IPS-18c (cell line): ENCODE data around the gene GRM8.

Experiments used
- H3K4me3 ChIP-seq: 2 replicates; pipeline ENCODE4 v1.7.0; 2013; ENCODE audit warnings: low read depth, mild to moderate bottlenecking, low read length, moderate library complexity; ENCODE audit not compliant: insufficient read depth
- H3K9me3 ChIP-seq: one replicate; pipeline ENCODE4 v1.6.1; 2013; ENCODE audit warnings: mild to moderate bottlenecking, low read length, moderate library complexity; ENCODE audit not compliant: control insufficient read depth, insufficient read depth

GRM8 gene

DNA sequence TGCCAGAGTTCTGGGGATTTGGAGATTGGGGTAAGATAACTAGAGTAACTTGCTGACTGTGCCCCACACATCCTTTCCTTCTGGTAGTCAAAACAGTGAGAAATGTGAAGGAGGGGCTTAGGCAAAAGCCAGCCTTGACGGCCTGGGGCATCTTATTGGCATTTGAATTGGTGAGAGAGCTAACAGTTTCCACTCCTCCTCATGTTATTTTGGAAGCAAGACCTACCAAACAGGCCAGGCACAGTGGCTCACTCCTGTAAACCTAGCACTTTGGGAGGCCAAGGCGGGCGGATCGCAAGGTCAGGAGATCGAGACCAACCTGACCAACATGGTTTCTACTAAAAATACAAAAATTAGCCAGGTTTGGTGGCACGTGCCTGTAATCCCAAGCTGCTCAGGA, 596.6 kb downstream of the GRM8 start:
- H3K9me3 ChIP-seq = no peaks in the 10 kb centered on the region

DNA sequence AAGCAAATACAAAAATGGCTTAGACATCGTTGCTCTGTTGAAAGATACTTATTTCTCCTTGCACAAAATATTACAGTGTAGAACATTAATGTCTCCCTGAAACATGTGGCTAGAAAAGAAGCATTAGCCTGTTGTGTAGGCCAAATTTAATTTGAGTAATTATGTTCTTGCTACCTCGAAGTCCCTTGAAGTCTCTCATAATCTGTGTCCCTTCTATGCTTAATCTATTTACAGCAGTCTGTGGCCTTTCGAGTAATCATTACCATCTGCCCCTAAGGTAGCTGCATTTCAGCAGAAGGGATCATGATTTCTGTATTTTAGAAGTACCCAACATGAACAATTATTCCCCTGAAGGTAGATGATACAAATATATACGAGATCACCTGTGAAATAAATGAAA, 615.2 kb downstream of the GRM8 start:
- H3K9me3 ChIP-seq = no peaks in the 10 kb centered on the region
- no peak overlapping the region for H3K4me3 ChIP-seq

More for the DNA sequence above, 596.6 kb downstream of the GRM8 start:
- no peak overlapping the region for H3K4me3 ChIP-seq

DNA sequence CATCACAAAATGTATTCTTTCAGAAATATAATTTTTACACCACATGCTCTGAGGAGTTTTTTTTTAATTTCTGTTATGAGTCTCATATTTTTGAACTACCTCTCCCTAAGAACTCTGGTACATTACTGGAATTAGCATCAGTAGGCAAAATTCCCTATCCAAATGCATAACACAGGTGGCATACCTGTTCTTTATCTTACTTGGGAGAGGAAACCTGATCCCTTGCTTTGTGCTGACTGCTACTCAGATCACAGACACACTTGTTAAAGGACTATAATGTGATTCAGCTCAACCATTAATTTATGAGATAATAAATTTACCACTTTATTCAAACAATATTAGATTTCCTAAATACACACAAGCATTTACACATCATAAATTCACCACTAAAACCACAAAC, 617.2 kb downstream of the GRM8 start:
- Histone ChIP-seq H3K4me3 (no peak overlapping the region), H3K9me3 (no peaks in the 10 kb centered on the region)

DNA sequence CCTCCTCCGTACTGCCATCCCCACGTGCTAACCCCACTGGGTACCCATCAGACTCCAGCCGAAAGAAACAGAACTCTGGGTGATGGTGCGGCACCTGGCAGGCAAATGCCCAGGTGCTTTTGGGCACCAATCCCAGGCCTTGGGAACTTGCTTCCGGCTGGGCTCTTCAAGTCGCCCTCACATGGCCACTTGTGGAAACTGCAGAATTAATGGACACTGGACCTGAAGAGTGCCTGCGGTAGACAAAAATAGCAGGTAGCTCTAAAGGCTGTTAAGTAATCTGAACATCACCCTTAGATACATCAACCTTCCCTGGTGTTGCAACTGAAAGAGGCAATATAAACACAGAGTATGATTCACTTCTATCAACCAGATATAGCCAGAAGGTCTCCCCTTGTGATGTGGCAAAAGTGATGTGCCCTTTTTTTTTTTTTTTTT, 644.4 kb downstream of the GRM8 start:
- H3K9me3 ChIP-seq = peaks cover 2% of the 10 kb centered on the region
- no peak overlapping the region for H3K4me3 ChIP-seq

DNA sequence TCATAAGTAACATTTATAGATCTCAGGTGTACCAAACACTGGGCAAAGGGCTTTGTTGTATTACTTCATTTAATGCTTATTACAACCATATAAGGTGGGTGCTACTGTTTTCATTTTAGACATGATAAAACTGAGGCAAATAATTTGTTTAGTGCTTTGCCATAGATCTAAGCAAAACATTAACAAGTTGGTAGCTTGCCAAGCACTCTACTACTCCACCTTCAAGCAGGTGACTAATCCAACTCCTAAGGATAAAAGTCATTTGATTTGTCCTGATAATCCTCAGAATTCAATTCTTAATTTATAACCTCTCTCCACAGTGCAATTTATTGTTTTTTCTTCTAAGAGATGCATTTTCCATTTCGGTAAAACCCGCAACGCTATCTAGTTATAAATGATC, 646.4 kb downstream of the GRM8 start:
- H3K9me3 ChIP-seq = no peaks in the 10 kb centered on the region

DNA sequence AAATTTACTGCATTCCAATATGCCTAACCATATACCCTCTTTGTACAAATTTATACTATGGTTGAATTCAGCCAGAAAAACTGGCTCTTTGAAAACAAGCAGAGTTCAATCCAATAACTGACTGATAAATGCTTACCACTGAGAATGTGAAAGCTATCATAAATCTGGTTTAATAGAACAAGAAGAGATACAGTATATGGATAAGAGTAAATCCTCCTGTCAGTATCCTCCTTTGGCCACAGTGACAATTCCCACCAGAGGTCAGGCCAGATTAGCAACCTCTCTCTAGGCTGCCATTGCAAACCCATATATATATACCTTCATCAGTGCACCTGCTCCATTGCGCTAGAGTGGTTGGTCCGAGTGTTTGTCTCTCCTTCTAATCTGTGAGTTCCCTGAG, 647.2 kb downstream of the GRM8 start:
- no peak overlapping the region for H3K4me3 ChIP-seq
- H3K9me3 ChIP-seq = no peaks in the 10 kb centered on the region

More for the DNA sequence above, 646.4 kb downstream of the GRM8 start:
- no peak overlapping the region for H3K4me3 ChIP-seq

DNA sequence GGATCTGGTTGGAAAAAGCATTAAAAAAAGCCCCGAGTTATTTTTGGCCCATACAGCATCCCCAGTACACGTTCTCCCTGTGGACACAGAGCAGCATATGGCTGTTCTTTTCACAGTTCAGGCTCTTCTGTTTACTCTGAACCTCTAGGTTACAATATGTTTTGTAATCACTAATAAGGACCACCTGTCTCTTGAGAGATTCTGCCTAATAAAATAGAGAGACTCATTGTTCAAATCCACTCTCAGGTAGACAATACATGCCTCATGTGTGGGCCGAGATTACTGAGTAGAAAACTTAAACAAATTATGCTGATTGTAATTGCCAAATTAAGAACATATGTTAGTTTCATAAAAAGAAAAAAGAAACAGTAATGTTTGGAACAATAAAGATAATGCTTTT, 647.7 kb downstream of the GRM8 start:
- Histone ChIP-seq H3K9me3 (no peaks in the 10 kb centered on the region), H3K4me3 (no peak overlapping the region)

DNA sequence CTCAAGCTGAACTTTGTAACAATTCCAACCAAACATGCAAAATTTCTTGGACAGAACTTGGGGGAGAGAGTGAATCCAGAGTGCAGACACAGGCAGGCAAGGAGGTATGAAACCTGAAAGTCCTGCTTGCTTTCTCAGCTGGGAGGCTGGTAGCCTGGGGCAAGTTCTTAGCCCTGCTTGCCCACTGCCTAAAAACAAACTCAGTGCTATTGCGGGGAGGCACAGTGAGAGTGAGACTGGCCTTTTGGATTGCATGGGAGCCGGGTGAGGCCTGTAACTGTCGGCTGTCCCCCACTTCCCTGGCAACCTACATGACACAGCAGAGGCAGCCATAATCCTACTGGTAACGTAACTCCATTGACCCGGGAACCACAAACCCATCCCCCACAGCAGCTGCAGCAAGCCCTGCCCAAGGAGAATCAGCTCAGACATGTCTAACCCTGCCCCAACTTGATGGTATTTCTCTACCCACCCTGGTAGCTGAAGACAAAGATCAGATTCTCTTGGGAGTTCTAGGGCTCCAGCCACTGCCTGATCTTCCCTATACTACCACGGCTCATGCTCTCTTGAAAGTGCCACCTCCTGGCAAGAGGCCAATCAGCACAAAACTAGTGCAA, 663.6 kb downstream of the GRM8 start:
- peaks cover 3% of the 10 kb centered on the region for H3K9me3 ChIP-seq

DNA sequence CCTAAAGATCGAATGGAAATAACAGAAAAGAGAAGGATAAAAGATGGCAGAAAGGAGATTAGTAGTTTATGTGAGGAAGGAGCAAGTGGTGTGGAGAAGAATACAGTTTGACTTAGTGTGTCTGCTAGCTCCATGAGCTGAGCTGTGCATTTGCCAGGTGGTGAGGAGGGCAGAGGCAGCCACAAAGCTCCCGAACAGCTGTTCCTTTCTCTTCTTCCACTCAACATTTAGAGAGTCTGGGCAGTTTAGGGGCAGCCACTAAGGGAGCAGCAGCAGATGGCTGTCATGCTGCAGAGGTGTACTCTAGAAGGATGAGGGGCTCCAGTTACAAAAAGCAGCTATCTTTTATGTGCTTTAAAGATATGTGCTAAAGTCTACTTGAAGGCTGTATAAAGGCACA, 674.4 kb downstream of the GRM8 start:
- Histone ChIP-seq H3K4me3 (no peak overlapping the region), H3K9me3 (no peaks in the 10 kb centered on the region)

More for the DNA sequence above, 663.6 kb downstream of the GRM8 start:
- no peak overlapping the region for H3K4me3 ChIP-seq

DNA sequence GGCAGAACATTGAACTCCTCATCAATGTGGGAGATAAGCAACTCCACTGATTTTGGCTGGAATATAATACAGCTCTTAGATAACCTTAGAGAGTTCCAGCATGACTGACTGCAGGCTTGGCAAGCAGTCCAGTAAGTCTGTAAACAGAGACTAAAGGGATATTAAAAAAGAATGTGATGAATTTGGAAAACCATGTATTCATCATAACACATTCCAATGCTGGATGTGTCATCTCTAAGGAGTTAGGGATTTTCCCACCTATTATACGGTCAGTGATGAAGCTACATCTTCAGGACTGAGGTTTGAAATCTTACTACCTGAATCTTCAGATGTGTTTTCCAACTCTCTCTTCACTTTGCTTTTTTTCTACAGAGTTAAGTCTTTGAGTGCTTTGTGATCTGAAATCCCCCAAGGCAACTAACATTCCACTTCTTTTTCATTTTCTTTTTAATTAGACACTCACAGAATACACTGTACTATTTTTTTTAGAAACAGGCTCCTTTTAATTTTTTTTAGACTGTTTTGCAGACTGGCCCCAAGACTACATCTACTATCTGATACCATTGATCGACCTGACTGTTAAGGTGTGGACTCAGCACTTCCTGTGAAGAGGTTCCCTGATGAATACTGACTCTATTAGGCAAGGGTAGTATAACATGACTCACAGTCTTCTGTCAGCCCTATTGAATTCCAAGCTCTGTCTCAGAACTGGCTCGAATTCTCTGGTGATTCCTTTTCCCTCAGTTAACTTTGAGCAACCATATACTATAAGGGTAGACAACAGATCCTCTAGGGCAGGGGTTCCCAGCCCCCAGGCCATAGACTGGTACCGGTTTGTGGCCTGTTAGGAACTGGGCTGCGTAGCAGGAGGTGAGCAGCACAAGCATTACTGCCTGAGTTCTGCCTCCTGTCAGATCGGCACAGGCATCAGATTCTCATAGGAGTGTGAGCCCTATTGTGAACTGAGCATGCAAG, 678.2 kb downstream of the GRM8 start:
- Histone ChIP-seq H3K4me3 (no peak overlapping the region), H3K9me3 (no peaks in the 10 kb centered on the region)

DNA sequence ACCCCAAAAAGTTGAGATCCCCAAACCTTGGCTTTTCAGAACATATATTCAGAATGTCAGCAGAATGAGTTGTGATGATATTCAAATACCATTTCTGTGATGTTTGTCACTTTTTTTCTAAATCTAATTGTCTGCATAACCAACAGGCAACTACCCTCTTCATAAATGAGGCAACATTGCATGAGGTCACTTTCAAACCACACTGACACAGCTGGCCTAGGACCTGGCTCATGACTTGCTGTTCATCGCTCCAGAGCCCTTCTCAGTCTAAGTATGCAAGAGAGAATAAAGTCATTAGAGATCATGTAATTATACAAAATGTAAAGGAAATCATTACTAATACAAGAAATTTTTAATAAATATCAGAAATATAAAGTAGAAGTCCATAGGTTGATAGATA, 681.9 kb downstream of the GRM8 start:
- H3K9me3 ChIP-seq = no peaks in the 10 kb centered on the region
- H3K4me3 ChIP-seq = no peak overlapping the region

DNA sequence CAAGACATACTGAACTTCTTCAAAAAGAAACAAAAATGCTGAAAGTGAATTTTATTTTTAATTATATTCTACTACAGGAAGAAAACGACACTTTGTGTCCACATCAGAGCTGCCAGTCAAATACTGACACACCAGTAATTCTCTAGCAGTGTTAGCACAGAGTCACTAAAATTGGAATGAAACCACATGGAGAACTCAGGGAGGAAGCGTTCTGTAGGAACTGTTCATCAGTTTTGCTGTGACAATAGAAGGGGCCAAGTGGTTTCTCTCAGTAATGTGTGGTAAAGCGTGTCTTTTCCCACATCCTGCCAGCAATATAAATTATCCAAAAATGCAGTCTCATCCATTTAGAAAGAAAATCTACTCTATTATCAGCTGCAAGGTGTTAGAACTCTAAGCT, 683.3 kb downstream of the GRM8 start:
- no peaks in the 10 kb centered on the region for H3K9me3 ChIP-seq
- H3K4me3 ChIP-seq = no peak overlapping the region

DNA sequence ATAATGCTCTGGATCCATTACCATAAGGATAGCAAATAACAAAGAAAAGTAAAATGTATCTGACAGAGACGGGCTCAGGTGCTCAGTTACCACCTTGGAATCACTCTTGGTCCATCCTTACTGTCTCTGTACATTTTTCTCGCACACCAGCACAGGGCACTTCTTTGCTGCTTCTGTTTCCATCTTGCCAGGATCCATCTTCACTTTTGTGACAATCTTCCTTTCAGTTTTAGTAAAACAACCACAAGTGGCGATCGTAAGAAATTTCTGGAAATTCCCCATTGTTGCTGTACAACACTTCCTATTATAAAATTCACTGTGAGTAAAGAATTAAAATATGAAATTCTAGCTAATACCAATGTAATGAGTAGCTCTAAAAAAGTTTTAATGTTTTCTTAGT, 695.5 kb downstream of the GRM8 start:
- no peaks in the 10 kb centered on the region for H3K9me3 ChIP-seq
- H3K4me3 ChIP-seq = no peak overlapping the region

DNA sequence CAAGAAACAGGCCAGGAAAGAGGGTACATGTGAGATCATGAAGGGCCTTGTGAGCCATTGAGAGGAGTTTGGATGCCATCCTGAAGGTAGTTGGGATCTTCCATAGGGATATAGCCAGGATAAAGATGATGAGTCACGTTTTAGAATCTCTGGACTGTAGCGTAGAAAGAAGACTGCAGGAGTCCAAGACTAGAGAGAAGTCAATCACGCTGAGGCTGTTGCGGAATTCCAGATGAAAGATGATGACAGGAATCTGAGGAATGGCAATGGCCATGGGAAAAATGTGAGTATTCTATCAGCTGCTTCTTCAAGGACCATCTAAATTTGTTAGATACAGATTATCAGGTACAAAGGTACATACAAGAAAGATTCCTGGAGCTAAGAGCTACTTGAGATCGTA, 711.3 kb downstream of the GRM8 start:
- no peaks in the 10 kb centered on the region for H3K9me3 ChIP-seq

DNA sequence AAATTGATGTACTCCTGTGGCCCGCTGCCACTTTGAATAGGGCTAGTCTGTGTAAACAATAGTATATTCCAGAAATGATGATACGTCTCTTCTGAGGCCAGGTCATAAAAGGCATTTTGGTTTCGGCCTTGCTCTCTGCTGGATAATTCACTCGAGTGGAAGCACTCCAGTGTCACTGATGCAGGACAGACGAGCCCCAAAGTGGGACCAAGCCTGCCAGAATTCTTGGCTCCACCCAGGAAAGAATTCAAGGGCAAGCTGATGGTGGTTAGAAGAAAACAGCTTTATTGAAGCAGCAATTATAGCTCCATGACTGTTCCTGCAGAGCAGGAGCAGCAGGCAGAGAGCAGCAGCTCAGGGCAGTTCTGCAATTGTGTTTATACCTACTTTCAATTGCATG, 717.6 kb downstream of the GRM8 start:
- H3K9me3 ChIP-seq = no peaks in the 10 kb centered on the region
- H3K4me3 ChIP-seq = no peak overlapping the region

More for the DNA sequence above, 711.3 kb downstream of the GRM8 start:
- H3K4me3 ChIP-seq = no peak overlapping the region

DNA sequence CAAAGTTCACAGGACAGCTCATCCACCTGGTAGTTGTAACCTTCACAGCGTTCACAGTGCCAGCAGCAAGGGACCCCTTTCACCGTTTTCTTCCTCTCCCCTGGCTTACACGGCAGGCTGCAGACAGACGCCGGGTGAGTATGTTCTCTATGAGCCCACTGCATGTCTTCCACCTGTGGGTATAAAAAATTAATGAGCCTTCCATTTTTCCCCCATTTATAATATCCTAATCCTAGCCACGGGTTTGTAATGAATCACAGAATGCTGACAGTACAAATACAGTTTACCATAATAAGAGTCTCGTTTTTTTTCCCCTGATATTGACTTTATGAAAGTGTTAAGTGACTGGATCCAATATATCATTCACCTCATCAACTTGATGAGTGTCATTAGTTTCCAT, 719.0 kb downstream of the GRM8 start:
- Histone ChIP-seq H3K9me3 (no peaks in the 10 kb centered on the region), H3K4me3 (no peak overlapping the region)

DNA sequence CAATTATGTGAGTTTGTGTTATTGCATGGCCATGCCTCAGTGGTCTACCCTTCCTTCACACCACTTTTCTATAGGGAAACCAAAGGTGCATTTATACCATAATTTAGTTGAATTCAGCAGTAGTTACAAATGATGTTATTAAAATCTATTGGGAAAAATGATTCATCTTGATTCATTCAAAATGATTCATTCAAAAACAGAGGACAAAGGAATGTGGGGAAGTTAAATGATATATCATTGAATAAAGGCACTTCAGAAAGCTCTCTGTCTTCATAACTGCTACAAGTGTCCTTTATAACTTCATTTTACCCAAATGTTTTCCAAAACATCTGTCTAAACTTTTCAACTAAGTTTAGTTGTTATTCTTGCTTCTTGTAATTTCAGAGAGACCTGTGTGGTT, 722.9 kb downstream of the GRM8 start:
- Histone ChIP-seq H3K9me3 (no peaks in the 10 kb centered on the region), H3K4me3 (no peak overlapping the region)

DNA sequence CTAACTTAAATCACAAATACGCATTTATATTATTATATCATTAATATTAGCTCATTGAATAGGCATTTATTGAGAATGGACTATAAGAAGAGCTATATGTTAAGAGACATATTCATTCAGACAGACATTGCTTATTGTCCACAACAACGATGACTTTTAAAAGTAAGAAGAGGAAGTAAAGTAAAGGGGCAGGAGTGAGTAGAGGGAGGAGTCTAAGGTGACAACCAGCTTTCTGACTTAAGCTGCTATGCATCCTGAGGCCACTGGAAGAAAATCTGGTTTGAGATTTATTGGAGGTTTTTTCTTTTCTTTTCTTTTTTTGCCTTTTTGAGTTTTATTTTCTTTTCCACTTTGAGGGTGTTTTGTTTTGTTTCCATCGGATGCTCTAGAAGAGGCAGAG, 723.5 kb downstream of the GRM8 start:
- Histone ChIP-seq H3K4me3 (no peak overlapping the region), H3K9me3 (no peaks in the 10 kb centered on the region)
